Peyer's patch (tissue), 4 donors: ENCODE results near the gene DNAJB12.

Experiments
- CTCF ChIP-seq, 6 experiments: fragments of 450-650 bp in 4 of 6; fragments of 200-600 bp in 2 of 6; sonication (generic) in 1 of 6; IDR thresholded peaks; one replicate each; pipeline ENCODE4 v1.5.1; 2017 to 2019; ENCODE audit warnings: antibody characterized with exemption in 6 of 6, mild to moderate bottlenecking in 3 of 6, moderate library complexity in 1 of 6
- POLR2A ChIP-seq, 2 donors: fragments of 450-650 bp; IDR thresholded peaks; one replicate each; pipeline ENCODE4 v1.5.1; 2017; ENCODE audit warnings: antibody characterized with exemption in 2 of 2, mild to moderate bottlenecking in 2 of 2, moderate library complexity in 2 of 2

GRCh38 chr10:72334825-72335393, 19.8 kb downstream of the DNAJB12 start:
- TF ChIP-seq CTCF (IDR thresholded peaks at IDR 0.05) (peak in 2 of 6 experiments; percentile 18 to 33), POLR2A (IDR thresholded peaks at IDR 0.05) (no peak)
